ENCODE data around the gene HOMER3. TPM values are rescaled to one million over a fixed set of nuclear protein-coding genes. Genes with fewer than 3 reads are reported as not detected.

Gene HOMER3
- total and polyA plus RNA-seq, 11 donors: 13.6 to 36.8 (median 20.8) TPM

GRCh38 chr19:18980432-18981020, 39.5 kb upstream of the HOMER3 start:
- no peak for TF ChIP-seq CTCF (IDR thresholded peaks at IDR 0.05)
- TF ChIP-seq POLR2A (IDR thresholded peaks at IDR 0.05): no peak
- Histone ChIP-seq H3K4me3 (no peak overlapping the region), H3K4me1 (peaks cover 0 to 11% (median 0%) of the 10 kb centered on the region in 12 donors), H3K36me3 (no peaks in the 10 kb centered on the region), H3K27ac (no peak overlapping the region), H3K27me3 (peaks cover 0 to 8% (median 0%) of the 10 kb centered on the region in 9 donors), H3K9me3 (no peaks in the 10 kb centered on the region)
- ATAC-seq (no peak), DNase-seq (no peak)
- WGBS, 4 donors: 80 to 88% (median 83%) methylated on average over 7 of the region's 7 CpGs
- intact Hi-C loops (cut with DNase I): loop anchor here in 2 of 10 donors (10.0 kb wide), 1 partner anchor 86 kb away; the partner anchor contains the start of gene CERS1 (in 2 of the 2)

- Histone ChIP-seq H3K36me3 (no peaks in the 10 kb centered on the region), H3K27me3 (peaks cover 0 to 8% (median 0%) of the 10 kb centered on the region in 9 donors), H3K9me3 (no peaks in the 10 kb centered on the region), H3K4me1 (no peaks in the 10 kb centered on the region), H3K4me3 (no peak overlapping the region), H3K27ac (no peak overlapping the region)
- DNase-seq (no peak), ATAC-seq (no peak)
- intact Hi-C loops (cut with DNase I): no loop called here
- TF ChIP-seq CTCF (IDR thresholded peaks at IDR 0.05) (no peak), POLR2A (IDR thresholded peaks at IDR 0.05) (no peak)
- WGBS, 4 donors: 71 to 80% (median 76%) methylated on average over 7 of the region's 7 CpGs
These were observed 37.6 kb upstream of the HOMER3 start for GRCh38 chr19:18978616-18979015.

GRCh38 chr19:18975869-18976268, 34.9 kb upstream of the HOMER3 start:
- Histone ChIP-seq H3K4me3 (no peak overlapping the region), H3K27ac (no peak overlapping the region), H3K27me3 (no peaks in the 10 kb centered on the region), H3K4me1 (peaks cover 0 to 20% (median 10%) of the 10 kb centered on the region in 12 donors), H3K9me3 (no peaks in the 10 kb centered on the region), H3K36me3 (no peaks in the 10 kb centered on the region)
- DNase-seq (no peak), ATAC-seq (no peak)
- 85 to 92% (median 86%) methylated on average over 10 of the region's 10 CpGs for WGBS, 4 donors
- intact Hi-C loops (cut with DNase I): no loop called here
- no peak for TF ChIP-seq CTCF (IDR thresholded peaks at IDR 0.05)
- TF ChIP-seq POLR2A (IDR thresholded peaks at IDR 0.05): no peak

GRCh38 chr19:18975011-18975410, 34.0 kb upstream of the HOMER3 start:
- no peak for ATAC-seq
- TF ChIP-seq CTCF (IDR thresholded peaks at IDR 0.05): no peak
- no peak for TF ChIP-seq POLR2A (IDR thresholded peaks at IDR 0.05)
- H3K27me3 ChIP-seq: no peaks in the 10 kb centered on the region
- no peaks in the 10 kb centered on the region for H3K36me3 ChIP-seq
- peaks cover 0 to 28% (median 10%) of the 10 kb centered on the region in 12 donors for H3K4me1 ChIP-seq
- intact Hi-C loops (cut with DNase I): no loop called here
- no peaks in the 10 kb centered on the region for H3K9me3 ChIP-seq
- DNase-seq: no peak
- no peak overlapping the region for H3K27ac ChIP-seq
- H3K4me3 ChIP-seq: no peak overlapping the region
- WGBS, 4 donors: 90 to 96% (median 95%) methylated on average over 3 of the region's 3 CpGs

Data from heart left ventricle (tissue), 16 donors.